Stimulated activated CD8-positive, alpha-beta memory T cell treated with anti-CD3 and anti-CD28 coated beads, Interleukin-12 subunit alpha, Interleukin-12 subunit beta, amount 100 ng/mL, for 24 hours (primary cell): ENCODE data around the gene SLIT1.

Experiments
- DNase-seq: peaks from one replicate; pipeline ENCODE4 v3.0.0-alpha.2; 2020; ENCODE audit errors: extremely low read depth

Gene SLIT1

GRCh38 chr10:97200616-97201015 lies 14.9 kb upstream of the SLIT1 start:
- DNase-seq = no peak

GRCh38 chr10:97199152-97199551 lies 13.4 kb upstream of the SLIT1 start:
- DNase-seq = no peak

- no peak for DNase-seq
These were observed 11.3 kb upstream of the SLIT1 start for GRCh38 chr10:97197030-97197500.

GRCh38 chr10:97196223-97197029 lies 10.7 kb upstream of the SLIT1 start:
- peak; percentile 28 for DNase-seq

GRCh38 chr10:97195706-97196222 lies 10.0 kb upstream of the SLIT1 start:
- DNase-seq = no peak

- DNase-seq = no peak
These were observed 7.2 kb upstream of the SLIT1 start for GRCh38 chr10:97192952-97193435.

- no peak for DNase-seq
These were observed 4.7 kb upstream of the SLIT1 start for GRCh38 chr10:97190450-97190849.

- no peak for DNase-seq
These were observed 2.5 kb upstream of the SLIT1 start for GRCh38 chr10:97188261-97188711.

- DNase-seq = no peak
These were observed 1.2 kb upstream of the SLIT1 start for GRCh38 chr10:97186911-97187310.

GRCh38 chr10:97184971-97185325 lies 811 bp downstream of the SLIT1 start:
- no peak for DNase-seq

GRCh38 chr10:97183314-97183713 lies 2.4 kb downstream of the SLIT1 start:
- no peak for DNase-seq

GRCh38 chr10:97182288-97182990 lies 3.3 kb downstream of the SLIT1 start:
- no peak for DNase-seq

GRCh38 chr10:97180986-97181385 lies 4.8 kb downstream of the SLIT1 start:
- no peak for DNase-seq

- no peak for DNase-seq
These were observed 5.4 kb downstream of the SLIT1 start for GRCh38 chr10:97180363-97180755.

- DNase-seq = no peak
These were observed 5.9 kb downstream of the SLIT1 start for GRCh38 chr10:97179731-97180362.

- no peak for DNase-seq
These were observed 6.4 kb downstream of the SLIT1 start for GRCh38 chr10:97179311-97179710.

GRCh38 chr10:97178074-97178473 lies 7.7 kb downstream of the SLIT1 start:
- DNase-seq = no peak

- no peak for DNase-seq
These were observed 9.5 kb downstream of the SLIT1 start for GRCh38 chr10:97176226-97176625.

- no peak for DNase-seq
These were observed 10.2 kb downstream of the SLIT1 start for GRCh38 chr10:97175586-97175985.

GRCh38 chr10:97174941-97175340 lies 10.8 kb downstream of the SLIT1 start:
- no peak for DNase-seq

GRCh38 chr10:97174276-97174775 lies 11.4 kb downstream of the SLIT1 start:
- no peak for DNase-seq

GRCh38 chr10:97173036-97173435 lies 12.7 kb downstream of the SLIT1 start:
- no peak for DNase-seq
